Measurements from ENCODE around the gene LRRFIP1.

GRCh38 chr2:237649541-237650454 lies 22.4 kb downstream of the LRRFIP1 start:
- TF ChIP-seq CTCF (IDR thresholded peaks at IDR 0.05; ENCODE audit: low read depth, low read length) (no peak), EZH2phosphoT487 (IDR thresholded peaks at IDR 0.05; ENCODE audit: low read depth) (no peak)
